Stimulated activated naive CD4-positive, alpha-beta T cell (primary cell): ENCODE data around the gene AKAP6.
"Not testable (repeated sequence)": the region's sequence is repeated elsewhere in the genome, so short reads cannot be mapped to it uniquely, and the experiment has no call there.

Experiments used
- DNase-seq, 6 experiments: peaks; one replicate each; lab custom pipeline; 2025; lab: John Stamatoyannopoulos, UW

Gene AKAP6

DNA sequence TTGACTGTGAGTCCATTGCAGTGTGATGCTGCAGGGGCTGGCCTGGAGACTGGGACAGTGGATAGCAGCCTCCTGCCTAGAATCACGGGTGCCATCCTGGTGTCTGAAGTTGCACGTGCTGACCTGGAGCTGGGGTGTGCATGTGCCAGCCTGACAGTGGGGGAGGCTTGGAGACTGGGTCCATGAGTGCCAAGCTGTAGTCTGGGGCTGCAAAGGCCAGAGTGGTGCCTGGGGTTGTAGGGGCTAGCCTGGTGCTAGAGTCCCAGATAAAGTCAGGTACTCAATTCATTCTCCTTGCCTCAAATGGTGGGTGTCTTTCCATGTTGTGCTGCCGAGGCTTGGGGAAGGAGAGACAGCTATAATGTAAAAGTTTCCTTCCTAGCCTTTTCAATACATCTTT, 427.7 kb downstream of the AKAP6 start:
- DNase-seq: no peak

DNA sequence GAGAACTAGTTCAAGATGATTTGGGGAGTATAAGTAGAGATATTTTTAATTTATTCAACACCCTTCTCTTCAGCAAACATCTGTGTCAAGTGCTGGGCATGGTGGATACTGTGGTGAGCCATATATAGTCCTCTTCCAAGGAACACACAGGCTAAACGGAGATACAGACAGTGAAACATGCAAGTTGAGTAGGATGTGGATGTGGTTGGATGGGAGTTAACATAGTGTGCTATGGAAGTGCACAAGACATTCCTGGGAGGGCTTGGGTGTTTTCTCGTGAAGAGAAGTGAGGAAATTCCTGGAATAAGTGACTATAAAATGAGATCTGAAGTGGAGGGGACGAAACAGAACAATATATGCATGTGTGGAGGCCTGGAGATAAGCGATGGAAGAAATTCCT, 428.5 kb downstream of the AKAP6 start:
- no peak for DNase-seq

DNA sequence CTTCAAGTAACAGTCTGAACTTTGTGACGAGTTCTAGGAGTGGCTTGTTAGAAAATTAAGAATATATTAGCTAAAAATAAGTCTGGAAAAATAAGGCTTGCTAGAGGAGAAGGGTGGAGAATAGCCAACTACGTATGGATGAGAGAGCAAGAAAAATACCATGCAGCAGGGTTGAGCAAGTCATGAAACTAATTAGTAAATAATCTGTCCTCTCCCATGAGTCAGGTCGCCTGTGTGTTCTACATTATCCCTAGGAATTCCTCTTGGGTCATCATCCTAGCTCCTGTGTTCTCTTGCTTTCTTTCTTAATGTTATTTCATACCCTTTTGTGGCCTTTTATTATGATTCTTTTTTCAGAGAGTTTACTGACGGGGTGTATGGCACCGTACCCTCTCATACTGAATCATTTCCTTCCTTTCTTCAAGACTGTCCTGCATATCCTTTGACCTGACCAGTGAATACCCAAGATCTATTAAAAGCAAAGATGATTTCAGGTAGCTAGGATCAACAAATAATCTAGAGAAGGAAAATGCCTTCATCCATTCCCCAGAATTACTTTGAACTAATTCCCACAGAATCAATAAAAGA, 432.4 kb downstream of the AKAP6 start:
- DNase-seq: no peak

DNA sequence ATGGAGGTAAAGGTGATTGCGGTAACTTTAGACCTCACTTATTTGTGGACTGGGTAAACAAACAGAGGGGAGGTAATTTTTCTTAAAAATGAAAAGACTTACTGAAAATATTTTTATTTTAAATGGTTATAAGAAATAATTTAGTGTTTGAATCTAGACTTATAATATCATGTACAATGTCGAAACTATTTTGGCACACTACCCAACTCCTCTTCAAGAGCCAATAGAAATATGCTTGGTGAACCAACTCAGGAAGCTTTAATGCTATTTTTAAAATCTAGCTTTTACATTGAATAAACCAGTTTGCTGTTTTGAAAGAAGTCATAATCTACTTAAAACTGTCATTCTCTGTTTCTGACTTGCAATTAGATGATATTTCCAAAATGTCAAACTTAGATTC, 433.8 kb downstream of the AKAP6 start:
- DNase-seq: no peak

DNA sequence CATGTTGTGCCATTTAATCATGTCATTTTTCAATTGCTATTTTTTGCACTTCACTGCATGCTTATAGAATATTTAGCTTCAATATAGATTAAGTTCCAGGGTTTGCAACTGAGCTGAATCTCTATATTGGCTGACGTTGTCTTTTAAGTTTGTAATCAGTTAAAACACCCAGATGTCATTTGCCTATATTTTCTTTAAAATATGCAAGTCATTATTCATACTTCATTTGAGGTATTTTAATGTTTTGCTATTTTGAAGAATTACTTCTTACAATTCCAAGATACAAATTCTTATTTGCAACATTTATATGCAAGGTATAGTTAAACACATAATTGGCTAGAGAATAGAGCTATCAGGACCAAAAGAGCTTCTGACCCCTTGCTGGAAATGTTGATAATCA, 434.6 kb downstream of the AKAP6 start:
- no peak for DNase-seq

DNA sequence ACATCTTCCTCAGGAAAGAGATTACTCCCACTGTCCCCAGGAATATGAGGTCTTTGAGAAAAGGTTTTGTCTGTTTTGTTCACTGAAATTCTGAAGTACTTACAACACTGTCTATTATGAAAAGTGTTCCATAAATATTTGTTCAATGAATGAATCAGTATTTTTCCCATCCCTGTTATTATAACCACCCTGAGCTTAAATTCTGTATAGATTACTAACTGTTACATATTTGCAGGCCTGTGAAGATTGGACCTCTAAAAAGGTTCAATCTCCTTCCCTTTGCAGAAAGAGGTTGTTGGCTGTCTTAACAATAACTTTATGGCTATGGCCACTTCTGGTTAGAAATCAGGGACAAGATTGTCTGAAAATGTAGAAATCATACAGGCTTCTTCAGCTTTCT, 435.0 kb downstream of the AKAP6 start:
- DNase-seq: no peak

DNA sequence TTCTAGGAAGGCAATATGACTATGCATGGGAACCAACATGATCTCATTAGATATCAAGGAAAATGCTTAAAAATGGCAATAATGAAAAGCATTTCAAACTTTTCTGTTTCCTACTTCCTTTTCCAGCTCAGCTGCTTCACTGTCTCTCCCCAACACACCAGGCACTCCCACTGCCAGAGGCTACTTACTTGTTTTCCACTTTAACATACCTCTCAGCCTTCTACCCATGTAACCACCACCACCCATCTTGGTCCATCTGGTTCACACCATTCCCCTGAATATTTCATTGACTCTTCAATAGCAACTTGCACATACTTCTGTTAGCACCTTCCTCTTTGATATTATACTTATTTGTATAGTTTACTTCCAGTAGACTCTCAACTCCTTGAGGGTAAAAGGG, 441.3 kb downstream of the AKAP6 start:
- no peak for DNase-seq

DNA sequence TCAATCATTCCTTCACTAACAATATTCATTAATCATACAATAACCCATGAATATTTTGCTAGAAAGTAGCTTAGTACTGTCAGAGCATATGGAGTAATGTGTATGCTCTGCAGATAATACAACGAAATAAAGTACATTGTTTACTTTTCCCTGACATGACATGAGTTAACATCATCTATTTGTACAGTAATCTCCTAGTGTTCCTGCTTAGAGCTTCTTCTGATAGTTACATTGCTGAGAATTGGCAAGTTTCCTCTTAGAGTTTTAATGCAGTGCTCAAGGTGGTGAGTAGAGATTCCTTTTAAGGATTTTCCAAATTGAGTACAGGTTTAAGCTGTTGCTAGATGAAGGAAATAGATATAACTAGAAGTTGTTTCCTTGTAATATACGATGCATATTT, 445.1 kb downstream of the AKAP6 start:
- no peak for DNase-seq

DNA sequence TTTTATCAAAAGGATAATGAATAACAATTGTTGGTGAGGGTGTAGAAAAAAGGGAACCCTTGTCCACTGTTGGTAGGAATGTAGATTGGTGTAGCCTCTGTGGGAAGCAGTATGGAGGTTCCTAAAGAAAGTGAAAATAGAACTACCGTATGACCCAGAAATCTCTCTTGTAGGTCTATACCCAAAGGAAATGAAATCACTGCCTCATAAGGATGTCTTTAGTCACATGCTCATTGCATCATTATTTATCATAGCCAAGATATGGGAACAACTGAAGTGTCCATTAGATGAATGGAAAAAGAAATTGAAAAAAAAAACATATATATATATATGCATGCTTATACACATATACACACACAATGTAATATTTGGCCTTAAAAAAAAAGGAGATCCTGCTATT, 450.7 kb downstream of the AKAP6 start:
- DNase-seq: no peak

DNA sequence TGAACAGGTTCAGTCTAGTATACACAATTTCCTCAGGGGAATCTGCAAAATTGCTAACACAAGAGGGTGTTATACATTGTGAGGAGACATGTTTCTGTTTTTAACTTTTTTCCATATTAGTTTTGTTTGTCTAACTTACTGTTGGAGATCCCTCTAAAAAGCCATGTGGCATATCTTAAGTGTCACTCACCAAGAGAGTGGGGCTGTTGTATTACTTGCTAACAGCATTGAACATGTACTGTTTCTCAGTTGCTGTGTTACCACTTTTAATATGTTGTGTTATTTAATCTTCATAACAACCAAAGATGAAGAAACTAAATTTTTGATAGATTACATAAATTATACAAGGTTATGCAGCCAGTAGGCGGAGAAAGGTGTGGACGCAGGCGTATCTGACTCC, 455.3 kb downstream of the AKAP6 start:
- DNase-seq: no peak

DNA sequence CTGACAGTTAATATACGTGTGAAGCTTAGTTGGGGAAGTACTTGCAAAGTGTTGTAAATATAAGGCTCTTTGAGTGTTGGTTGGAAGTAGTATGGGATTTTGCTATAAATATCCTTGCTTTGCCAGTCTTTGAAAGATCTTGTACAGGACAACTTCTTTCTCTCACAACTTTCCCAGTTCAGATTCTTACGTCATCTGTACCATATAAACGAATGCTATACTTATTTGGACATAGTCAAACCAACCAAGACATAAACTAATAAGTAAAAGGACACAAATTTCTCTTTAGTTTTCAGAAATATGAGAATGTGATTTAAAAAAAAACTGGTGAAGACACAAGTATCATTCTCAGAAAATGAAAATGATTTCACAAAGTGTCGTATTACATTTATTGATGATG, 456.5 kb downstream of the AKAP6 start:
- no peak for DNase-seq

DNA sequence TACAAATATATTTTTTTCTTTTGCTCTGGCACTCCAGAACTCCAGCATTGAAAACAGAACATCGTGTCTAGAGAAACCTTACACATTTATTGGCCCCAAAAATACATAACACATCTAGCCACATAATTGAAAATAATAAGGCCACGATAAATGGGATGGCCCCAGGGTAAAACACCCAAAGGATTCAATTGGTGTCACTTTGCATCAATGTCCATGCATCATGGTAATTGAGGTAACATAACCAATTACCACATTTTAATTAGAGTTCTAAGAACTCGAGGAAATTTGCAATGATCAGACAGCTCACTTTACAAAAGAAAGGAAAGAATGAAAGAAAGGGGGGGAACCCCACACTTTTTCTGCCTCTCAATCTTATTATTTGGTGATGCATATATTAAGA, 457.8 kb downstream of the AKAP6 start:
- DNase-seq: no peak

DNA sequence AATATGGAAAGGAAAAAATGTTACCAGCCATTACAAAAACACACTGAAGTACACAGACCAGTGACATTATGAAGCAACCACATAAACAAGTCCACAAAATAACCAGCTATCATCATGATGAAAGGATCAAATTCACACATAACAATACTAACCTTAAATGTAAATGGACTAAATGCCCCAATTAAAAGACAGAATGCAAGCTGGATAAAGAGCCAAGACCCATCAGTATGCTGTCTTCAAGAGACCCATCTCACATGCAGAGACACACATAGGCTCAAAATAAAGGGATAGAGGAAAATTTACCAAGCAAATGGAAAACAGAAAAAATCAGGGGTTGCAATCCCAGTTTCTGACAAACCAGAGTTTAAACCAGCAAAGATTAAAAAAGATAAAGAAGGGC, 463.9 kb downstream of the AKAP6 start:
- not testable (repeated sequence) for DNase-seq

DNA sequence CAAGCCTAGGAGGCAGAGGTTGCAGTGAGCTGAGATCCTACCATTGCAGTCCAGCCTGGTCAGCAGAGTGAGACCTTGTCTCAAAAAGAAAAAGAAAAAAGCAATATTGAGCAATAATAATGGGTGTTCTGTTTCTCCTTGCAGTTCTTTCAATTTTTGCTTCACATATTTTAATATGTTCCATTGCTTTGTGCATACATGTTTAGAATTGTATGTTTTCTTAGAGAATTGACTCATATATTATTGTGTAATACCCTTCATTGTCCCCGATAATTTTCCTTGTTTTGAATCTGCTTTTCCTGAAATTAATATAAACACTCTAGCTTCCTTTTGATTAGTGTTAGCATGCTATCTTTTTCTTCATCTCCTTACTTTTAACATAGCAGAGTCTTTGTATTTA, 471.2 kb downstream of the AKAP6 start:
- DNase-seq: no peak

DNA sequence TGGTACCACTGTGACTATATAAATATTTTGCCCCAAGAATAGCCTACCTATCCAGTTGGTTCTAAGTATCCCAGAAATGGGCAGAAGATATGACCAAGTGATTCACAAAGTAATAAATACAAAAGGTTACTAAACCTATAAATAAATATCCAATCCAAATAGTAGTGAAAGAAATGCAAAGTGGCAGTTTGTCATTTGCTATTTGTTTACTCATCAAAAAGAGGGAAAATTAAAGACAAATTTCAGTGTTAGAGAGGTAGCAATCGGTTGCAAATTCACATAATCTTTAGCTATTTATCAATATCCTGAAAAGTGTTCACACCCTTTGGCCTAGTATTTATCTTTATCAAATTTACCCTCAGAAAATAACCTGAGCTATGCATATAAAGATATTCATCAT, 473.2 kb downstream of the AKAP6 start:
- no peak for DNase-seq

DNA sequence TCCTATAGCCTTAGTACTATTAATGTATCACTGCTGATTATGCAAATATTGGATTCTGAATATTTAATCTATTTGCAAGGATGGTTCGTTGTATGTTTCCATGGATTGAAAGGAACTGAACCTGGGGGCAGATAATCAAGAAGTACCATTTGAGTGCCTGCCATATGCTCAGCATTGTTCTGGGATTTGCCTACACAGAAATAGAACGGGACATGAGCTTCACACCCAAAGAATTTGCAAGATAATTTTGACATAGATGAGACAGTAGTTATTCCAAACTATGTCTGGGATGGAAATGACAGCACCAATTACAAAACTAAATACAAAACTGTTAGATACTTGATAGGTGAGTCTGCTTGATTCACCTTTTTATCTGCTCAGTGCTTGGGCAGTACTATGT, 476.9 kb downstream of the AKAP6 start:
- DNase-seq: no peak

DNA sequence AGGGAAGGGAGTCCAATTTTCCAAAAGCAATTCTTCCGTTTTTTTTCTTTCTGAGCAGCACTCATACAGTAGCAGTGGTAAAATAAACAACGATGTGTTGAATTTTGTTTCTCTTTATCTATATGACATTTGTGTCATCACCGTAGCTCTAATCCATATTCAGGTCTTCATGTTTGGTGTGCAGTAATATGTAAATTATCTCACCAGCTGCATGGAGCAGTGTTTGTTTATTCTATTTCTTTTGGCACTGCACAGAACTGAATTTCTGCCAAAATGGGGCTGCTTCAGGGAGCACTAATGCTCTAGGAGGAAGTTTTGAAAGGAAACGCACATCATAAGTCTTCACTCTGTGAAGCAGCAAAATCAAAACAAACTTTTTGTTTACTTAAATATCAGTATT, 479.5 kb downstream of the AKAP6 start:
- DNase-seq: no peak

DNA sequence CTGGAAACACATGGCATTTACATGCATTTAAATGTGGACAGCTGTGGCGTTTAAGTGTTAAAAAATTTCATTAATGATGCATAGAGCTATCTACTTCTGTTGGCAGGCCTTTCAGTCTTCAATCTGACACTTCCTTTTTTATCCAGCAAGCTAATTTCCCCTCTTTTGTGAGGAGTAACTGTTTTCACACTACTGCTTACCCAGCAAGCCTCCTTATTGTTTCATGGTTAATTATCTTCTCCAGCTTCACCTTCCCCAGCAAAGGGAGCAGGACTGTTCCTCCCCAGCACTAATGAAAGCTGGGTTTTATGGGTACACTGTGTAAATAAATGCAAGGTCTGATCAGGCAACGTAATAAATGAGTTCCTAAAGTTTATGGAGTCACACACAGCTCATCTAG, 480.2 kb downstream of the AKAP6 start:
- no peak for DNase-seq

DNA sequence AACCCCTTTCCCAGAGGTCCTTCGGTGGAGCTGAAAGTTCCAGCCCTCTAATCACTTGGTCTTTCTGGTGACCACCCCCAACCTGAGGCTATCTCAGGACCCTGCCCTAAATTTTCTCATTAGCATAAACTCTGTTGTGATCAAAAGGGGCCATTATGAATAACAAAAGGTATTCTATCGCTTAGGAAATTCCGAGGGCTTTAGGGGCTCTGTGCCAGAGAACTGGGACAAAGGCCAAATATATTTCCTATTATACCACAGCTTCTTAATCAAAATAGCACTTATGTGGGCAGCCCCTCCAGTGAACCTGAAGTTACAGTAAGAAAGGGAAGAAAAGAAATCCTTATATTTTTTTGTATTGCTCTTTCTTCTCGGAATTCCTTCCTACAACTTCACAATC, 484.3 kb downstream of the AKAP6 start:
- DNase-seq: no peak

DNA sequence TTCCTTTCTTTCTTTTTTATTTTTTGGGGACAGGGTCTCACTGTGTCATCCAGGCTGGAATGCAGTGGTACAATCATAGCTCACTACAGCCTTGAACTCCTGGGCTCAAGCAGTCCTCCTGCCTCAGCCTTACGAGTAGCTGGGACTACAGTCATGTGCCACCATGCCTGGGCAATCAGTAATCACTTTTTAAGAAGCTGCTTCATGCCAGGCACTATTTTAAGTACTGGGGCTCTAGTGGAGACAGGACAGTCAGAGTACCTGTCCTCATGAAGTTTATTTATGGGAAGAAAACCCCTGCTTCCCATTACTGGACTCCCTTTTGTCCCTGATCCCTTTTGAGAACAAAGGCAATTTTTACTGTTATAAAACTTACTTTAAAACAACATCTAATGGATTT, 485.6 kb downstream of the AKAP6 start:
- no peak for DNase-seq

DNA sequence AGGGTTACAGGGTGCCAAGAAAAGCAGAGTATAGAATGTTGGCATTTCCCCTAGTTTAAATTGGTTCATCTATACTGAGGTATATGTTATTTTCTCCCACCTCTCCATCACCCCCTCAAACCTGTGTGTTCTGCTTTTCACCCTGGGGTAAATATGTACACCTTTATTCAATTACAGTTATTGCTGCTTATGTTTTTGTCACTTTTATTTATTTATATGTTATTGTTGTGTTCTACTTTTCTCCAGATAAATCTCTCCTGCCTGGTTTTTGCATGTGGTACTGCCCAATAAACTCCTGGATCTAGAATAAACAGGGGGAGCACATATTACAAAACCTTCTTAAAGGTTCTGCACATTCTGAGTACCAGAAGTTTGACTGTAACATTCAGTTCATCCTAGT, 487.5 kb downstream of the AKAP6 start:
- DNase-seq: no peak

DNA sequence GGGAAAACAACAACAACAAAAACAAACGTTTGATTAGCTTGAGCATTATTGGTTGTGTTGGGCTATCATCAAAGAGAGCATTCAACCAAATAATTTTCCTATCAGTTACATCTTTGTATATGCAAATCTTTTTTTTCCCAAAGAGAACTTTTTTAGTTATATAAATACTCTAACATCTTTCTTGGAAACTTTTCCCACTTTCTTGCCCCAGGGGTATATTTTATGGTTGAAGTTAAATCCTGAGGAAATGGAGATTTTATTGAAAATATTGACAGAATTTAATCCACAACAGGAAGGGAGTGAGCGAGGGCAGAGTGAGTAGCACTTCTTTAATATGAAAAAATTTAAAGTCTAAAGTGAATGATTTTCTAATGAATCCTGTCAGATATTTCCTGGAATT, 488.7 kb downstream of the AKAP6 start:
- no peak for DNase-seq

DNA sequence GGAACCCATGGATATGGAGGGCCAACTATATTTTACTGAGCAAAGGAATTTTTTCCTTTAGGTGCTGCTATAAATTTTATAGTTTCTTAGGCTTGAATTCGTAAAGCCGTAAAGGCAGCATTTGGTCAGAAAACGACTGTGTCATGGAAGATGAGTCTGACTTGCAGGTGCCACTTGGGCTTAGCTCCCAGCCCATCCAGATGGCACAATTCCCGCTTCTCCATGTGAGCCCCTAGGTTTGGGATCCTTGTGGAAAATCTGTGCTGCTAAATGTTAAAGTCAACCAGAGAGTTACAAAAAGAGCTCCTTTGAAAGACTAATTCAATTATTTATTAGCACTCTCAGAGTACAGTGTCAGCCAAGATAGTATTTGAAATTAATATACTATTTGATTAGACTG, 489.5 kb downstream of the AKAP6 start:
- no peak for DNase-seq

DNA sequence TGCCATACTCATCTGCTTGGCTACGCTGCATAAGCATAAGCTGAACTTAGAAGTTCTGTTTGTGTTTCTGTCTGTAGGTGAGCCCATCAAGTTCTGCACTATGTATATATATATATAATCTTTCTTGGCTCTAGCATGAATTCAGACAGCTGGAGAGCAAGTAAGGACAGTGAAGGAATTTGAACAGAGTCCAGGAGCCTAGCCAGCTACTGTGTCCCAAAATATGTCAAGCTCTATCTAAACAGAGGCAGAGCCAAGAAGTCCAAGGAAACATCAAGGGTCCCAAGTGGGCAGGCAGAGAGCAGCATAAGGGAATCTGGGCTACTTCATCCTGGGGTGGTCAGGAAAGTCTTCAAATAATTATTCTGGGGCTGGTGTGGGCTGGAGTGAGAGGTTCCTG, 491.1 kb downstream of the AKAP6 start:
- no peak for DNase-seq

DNA sequence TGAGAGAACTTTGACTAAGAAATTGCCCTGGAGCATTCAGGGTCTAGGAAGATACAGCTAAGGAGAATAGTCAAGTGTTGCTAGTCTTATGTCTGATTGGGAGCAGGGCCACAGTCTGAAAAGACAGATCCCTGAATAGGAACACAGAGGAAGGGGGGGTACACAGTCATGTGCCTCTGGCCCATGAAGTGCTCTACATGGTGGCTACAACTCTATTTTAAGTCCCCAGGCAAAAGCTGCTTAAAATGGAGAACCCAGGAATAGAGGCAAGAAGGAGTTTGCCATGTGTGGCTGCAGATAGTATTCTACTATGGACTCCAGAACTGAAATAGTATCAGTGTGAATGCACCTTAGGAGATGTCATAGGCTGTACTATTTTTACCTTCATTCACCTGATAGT, 491.6 kb downstream of the AKAP6 start:
- no peak for DNase-seq
